Osteoblast (primary cell): Measurements from ENCODE around the gene EFHC1. TPM values are rescaled to one million over a fixed set of nuclear protein-coding genes. Genes with fewer than 3 reads are reported as not detected.

Experiments used
- DNase-seq: peaks from one replicate; pipeline ENCODE4 v3.0.0; 2011; ENCODE audit warnings: low spot score, mixed read lengths; ENCODE audit not compliant: insufficient read length; ENCODE audit errors: missing footprints
- H2AFZ ChIP-seq: 2 replicates; pipeline ENCODE4 v1.6.0; 2011; ENCODE audit warnings: mild to moderate bottlenecking, low read length
- H3K27ac ChIP-seq: 2 replicates; pipeline ENCODE4 v1.5.1; 2011; ENCODE audit warnings: mild to moderate bottlenecking, low read depth, low read length, moderate library complexity
- H3K27me3 ChIP-seq: 2 replicates; pipeline ENCODE4 v1.6.0; 2012; ENCODE audit warnings: mild to moderate bottlenecking, control low read depth, inconsistent platforms, low read length, moderate library complexity; ENCODE audit not compliant: insufficient read depth
- H3K36me3 ChIP-seq: 2 replicates; pipeline ENCODE4 v1.5.1; 2011; ENCODE audit warnings: mild to moderate bottlenecking, low read length, control low read depth, moderate library complexity; ENCODE audit not compliant: insufficient read depth
- H3K4me1 ChIP-seq: 2 replicates; pipeline ENCODE4 v1.5.1; 2011; ENCODE audit warnings: mild to moderate bottlenecking, low read length, control low read depth, moderate library complexity; ENCODE audit not compliant: insufficient read depth
- H3K4me2 ChIP-seq: 2 replicates; pipeline ENCODE4 v1.6.0; 2011; ENCODE audit warnings: mild to moderate bottlenecking, low read length; ENCODE audit not compliant: insufficient read depth
- H3K4me3 ChIP-seq: fragments of 200-600 bp; sonication (generic); 3 replicates; pipeline ENCODE4 v1.5.1; 2012; ENCODE audit warnings: mild to moderate bottlenecking, low read length, inconsistent platforms; ENCODE audit not compliant: insufficient read depth
- H3K79me2 ChIP-seq: 2 replicates; pipeline ENCODE4 v1.6.0; 2012; ENCODE audit warnings: mild to moderate bottlenecking, low read length, control low read depth, inconsistent platforms; ENCODE audit not compliant: insufficient read depth
- H3K9me3 ChIP-seq: 2 replicates; pipeline ENCODE4 v1.5.1; 2011; ENCODE audit warnings: low read depth, low read length, control low read depth
- H4K20me1 ChIP-seq: 2 replicates; pipeline ENCODE4 v1.6.0; 2012; ENCODE audit warnings: mild to moderate bottlenecking, low read length, control low read depth; ENCODE audit not compliant: insufficient read depth
- CTCF ChIP-seq: IDR thresholded peaks from 2 replicates; pipeline ENCODE4 v1.5.1; 2011; ENCODE audit warnings: mild to moderate bottlenecking, low read depth, low read length, moderate library complexity; ENCODE audit errors: extremely low read depth
- total RNA-seq: library from RNA; depleted of rRNA; stranded (reverse); fragments of >200 nt; gene quantifications from 2 replicates; pipeline ENCODE4 v1.2.3, GENCODE V29; 2012

Gene EFHC1
- total RNA-seq, 1 donor, result 31.1 TPM

GRCh38 chr6:52538252-52538900 lies 118.2 kb downstream of the EFHC1 start:
- H4K20me1 ChIP-seq, result peaks cover 5% of the 10 kb centered on the region
- no peaks in the 10 kb centered on the region for H3K27me3 ChIP-seq
- peaks cover 79% of the 10 kb centered on the region for H3K4me1 ChIP-seq
- H3K9me3 ChIP-seq, result no peaks in the 10 kb centered on the region
- H3K79me2 ChIP-seq, result peaks cover 92% of the 10 kb centered on the region
- no peak overlapping the region for H2AFZ ChIP-seq
- H3K4me3 ChIP-seq, result peak overlapping the region; percentile 9
- peak overlapping the region; percentile 61 for H3K4me2 ChIP-seq
- H3K36me3 ChIP-seq, result peaks cover 56% of the 10 kb centered on the region
- no peak for TF ChIP-seq CTCF
- DNase-seq, result no peak
- H3K27ac ChIP-seq, result peak overlapping the region; percentile 82

GRCh38 chr6:52538901-52539354 lies 118.8 kb downstream of the EFHC1 start:
- H3K27ac ChIP-seq, result peak overlapping the region; percentile 82
- H4K20me1 ChIP-seq, result peaks cover 5% of the 10 kb centered on the region
- H3K4me1 ChIP-seq, result peaks cover 81% of the 10 kb centered on the region
- H3K36me3 ChIP-seq, result peaks cover 54% of the 10 kb centered on the region
- H2AFZ ChIP-seq, result no peak overlapping the region
- no peaks in the 10 kb centered on the region for H3K27me3 ChIP-seq
- DNase-seq, result no peak
- TF ChIP-seq CTCF, result no peak
- H3K9me3 ChIP-seq, result no peaks in the 10 kb centered on the region
- peaks cover 93% of the 10 kb centered on the region for H3K79me2 ChIP-seq
- no peak overlapping the region for H3K4me3 ChIP-seq
- peak overlapping the region; percentile 61 for H3K4me2 ChIP-seq

GRCh38 chr6:52539607-52540006 lies 119.5 kb downstream of the EFHC1 start:
- H3K4me1 ChIP-seq, result peaks cover 87% of the 10 kb centered on the region
- H3K9me3 ChIP-seq, result no peaks in the 10 kb centered on the region
- no peak overlapping the region for H2AFZ ChIP-seq
- H3K79me2 ChIP-seq, result peaks cover 93% of the 10 kb centered on the region
- H3K4me2 ChIP-seq, result peak overlapping the region; percentile 61
- H3K4me3 ChIP-seq, result peak overlapping the region; percentile 24
- TF ChIP-seq CTCF, result no peak
- peaks cover 57% of the 10 kb centered on the region for H3K36me3 ChIP-seq
- no peak for DNase-seq
- peaks cover 5% of the 10 kb centered on the region for H4K20me1 ChIP-seq
- H3K27me3 ChIP-seq, result no peaks in the 10 kb centered on the region
- peak overlapping the region; percentile 82 for H3K27ac ChIP-seq

- Histone ChIP-seq H3K36me3 (peaks cover 51% of the 10 kb centered on the region), H3K27me3 (no peaks in the 10 kb centered on the region), H3K9me3 (no peaks in the 10 kb centered on the region), H3K27ac (peak overlapping the region; percentile 82), H3K4me1 (peaks cover 92% of the 10 kb centered on the region), H3K4me3 (peak overlapping the region; percentile 24), H3K79me2 (peaks cover 93% of the 10 kb centered on the region), H2AFZ (no peak overlapping the region), H3K4me2 (peak overlapping the region; percentile 61), H4K20me1 (peaks cover 5% of the 10 kb centered on the region)
- no peak for DNase-seq
- TF ChIP-seq CTCF, result no peak
Observed at GRCh38 chr6:52540286-52540902, 120.3 kb downstream of the EFHC1 start.
